ENCODE data around the gene VWA7. TPM values are rescaled to one million over a fixed set of nuclear protein-coding genes. Genes with fewer than 3 reads are reported as not detected.
A peak's percentile ranks its signal among the peaks of the same experiment; 100 is the strongest.

VWA7 gene
- total RNA-seq, 4 donors from 2014 or later, result 0.22 to 0.80 (median 0.58) TPM

DNA sequence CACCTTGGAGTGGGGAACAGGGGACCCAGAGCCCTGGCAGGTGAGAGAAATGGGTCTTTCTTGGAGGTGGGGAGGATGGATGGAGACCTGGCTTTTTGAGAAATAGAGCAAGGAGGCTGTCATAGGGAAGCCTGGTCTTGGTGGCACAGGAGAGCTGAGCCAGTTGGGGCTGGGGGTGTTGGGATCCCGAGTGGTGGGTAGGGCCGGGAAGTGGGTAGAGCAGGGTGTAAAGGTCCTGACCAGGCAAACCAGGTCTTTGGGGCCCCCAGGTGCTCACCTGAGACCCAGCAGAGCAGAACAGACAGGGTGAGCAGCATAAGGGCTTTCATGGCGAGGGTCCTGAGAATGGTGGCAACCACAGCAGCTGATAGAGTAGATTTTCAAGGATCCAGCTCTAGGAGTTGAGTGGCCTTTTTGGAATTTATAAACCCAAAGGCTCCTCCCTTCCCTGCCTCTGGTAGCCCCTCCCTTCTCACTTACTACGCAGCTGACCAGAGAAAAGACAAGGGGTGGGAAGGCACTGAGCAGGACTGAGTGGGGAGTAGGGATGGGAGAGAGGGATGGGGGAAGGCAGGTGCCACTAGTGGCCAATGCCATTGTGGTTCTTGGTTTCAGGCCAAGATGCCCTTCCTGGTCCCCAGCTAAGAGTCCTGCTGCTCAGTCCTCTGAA is 55.6 kb downstream of the VWA7 start, which contains the start of gene LY6G6C:
Gene LY6G6C, minus strand, starts transcription at position 396 of the 670 bp plus-strand sequence. Its CDS starts 67 bp downstream, at position 329.
- Histone ChIP-seq H3K4me3 (no peak within 1 kb of the TSS), H3K9me3 (no peaks in the 10 kb centered on the region), H3K36me3 (peaks cover 0 to 5% (median 0%) of the 10 kb centered on the region in 3 donors), H3K27me3 (no peaks in the 10 kb centered on the region), H3K27ac (peak within 1 kb of the TSS in 3 of 4 donors; percentile 20 to 94 (median 88)), H3K4me1 (peaks cover 5 to 74% (median 23%) of the 10 kb centered on the region in 3 donors)
- intact Hi-C loops (cut with DNase I), result no loop called here
- WGBS, 2 donors, result 80 to 85% methylated on average over 4 of the region's 4 CpGs
- TF ChIP-seq CTCF (IDR thresholded peaks at IDR 0.05) (no peak), POLR2A (IDR thresholded peaks at IDR 0.05) (no peak)
- DNase-seq, result no peak

- H3K4me3 ChIP-seq, result no peak overlapping the region
These were observed 56.8 kb downstream of the VWA7 start for GRCh38 chr6:31720196-31720770.

DNA sequence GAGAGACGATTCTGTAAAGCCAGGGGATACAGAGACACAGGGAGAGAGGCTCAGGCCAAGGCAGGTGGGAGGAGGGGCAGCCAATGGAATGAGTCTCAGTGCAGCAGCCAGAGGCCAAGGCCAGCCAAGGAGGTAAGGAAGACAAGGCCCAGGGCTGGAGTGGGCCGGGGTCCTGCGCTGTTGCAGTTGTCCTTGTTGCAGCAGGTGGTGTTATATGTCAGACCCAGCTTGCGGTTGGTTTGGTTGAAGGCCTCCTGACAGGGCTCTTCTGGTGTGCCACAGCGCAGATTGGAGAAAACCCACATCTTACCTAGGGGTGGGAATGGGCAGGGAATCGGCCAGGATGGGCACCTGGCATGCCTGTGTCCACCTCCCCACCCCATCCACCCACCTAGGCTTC is 58.1 kb downstream of the VWA7 start:
- whole genome bisulfite sequencing, 2 donors, result 74 to 75% methylated on average over 6 of the region's 6 CpGs
- peaks cover 11 to 72% (median 21%) of the 10 kb centered on the region in 3 donors for H3K4me1 ChIP-seq
- no peak for DNase-seq
- H3K4me3 ChIP-seq, result no peak overlapping the region
- H3K27ac ChIP-seq, result peak overlapping the region; percentile 70 to 94 (median 83)
- TF ChIP-seq POLR2A (IDR thresholded peaks at IDR 0.05) (no peak), CTCF (IDR thresholded peaks at IDR 0.05) (no peak)
- H3K9me3 ChIP-seq, result no peaks in the 10 kb centered on the region
- intact Hi-C loops (cut with DNase I), result no loop called here
- no peaks in the 10 kb centered on the region for H3K27me3 ChIP-seq
- no peaks in the 10 kb centered on the region for H3K36me3 ChIP-seq

More at GRCh38 chr6:31720196-31720770, 56.8 kb downstream of the VWA7 start:
- intact Hi-C loops (cut with DNase I), result no loop called here
- peak in 1 of 4 donors; percentile 13 for TF ChIP-seq POLR2A (IDR thresholded peaks at IDR 0.05)
- no peak for TF ChIP-seq CTCF (IDR thresholded peaks at IDR 0.05)
- Histone ChIP-seq H3K4me1 (peaks cover 10 to 67% (median 18%) of the 10 kb centered on the region in 3 donors), H3K27me3 (no peaks in the 10 kb centered on the region), H3K36me3 (no peaks in the 10 kb centered on the region), H3K9me3 (no peaks in the 10 kb centered on the region), H3K27ac (peak overlapping the region; percentile 62 to 94 (median 83))
- WGBS, 2 donors, result 44 to 66% methylated on average over 5 of the region's 5 CpGs
- DNase-seq, result no peak

- Histone ChIP-seq H3K36me3 (no peaks in the 10 kb centered on the region), H3K4me3 (no peak overlapping the region), H3K9me3 (no peaks in the 10 kb centered on the region), H3K27ac (peak overlapping the region; percentile 78 to 94 (median 83)), H3K4me1 (peaks cover 11 to 80% (median 29%) of the 10 kb centered on the region in 3 donors), H3K27me3 (no peaks in the 10 kb centered on the region)
- intact Hi-C loops (cut with DNase I), result no loop called here
- WGBS, 2 donors, result 33 to 44% methylated on average over 1 of the region's 1 CpG
- DNase-seq, result no peak
- TF ChIP-seq CTCF (IDR thresholded peaks at IDR 0.05) (no peak), POLR2A (IDR thresholded peaks at IDR 0.05) (no peak)
These were observed 58.9 kb downstream of the VWA7 start for GRCh38 chr6:31718265-31718664.

Data from esophagus squamous epithelium (tissue), 5 donors.